Natural killer cell (primary cell): ENCODE measurements around the gene NNMT. TPM values are rescaled to one million over a fixed set of nuclear protein-coding genes. Genes with fewer than 3 reads are reported as not detected.

Experiments
- ATAC-seq, 3 donors: fragments of 150-1000 bp in 2 of 3; fragments of 200-7000 bp in 1 of 3; cut with Tn5 transposase; 1 replicate in 1 of 3; 2 replicates in 2 of 3; pipeline ENCODE4 v1.10.0; 2021; ENCODE audit warnings: mild to moderate bottlenecking in 2 of 3, moderate library complexity in 2 of 3
- DNase-seq, 2 donors: peaks; one replicate each; pipeline versions ENCODE4 v3.0.0 to v3.0.0-alpha.2; 2013 to 2021; ENCODE audit warnings: mixed read lengths in 1 of 2
- H3K27ac ChIP-seq: one replicate; pipeline ENCODE4 v1.5.1; 2013; ENCODE audit warnings: mild to moderate bottlenecking, low read length
- H3K27me3 ChIP-seq: one replicate; pipeline ENCODE4 v1.6.1; 2013; ENCODE audit warnings: low read length; ENCODE audit not compliant: control insufficient read depth, insufficient read depth
- H3K36me3 ChIP-seq: one replicate; pipeline ENCODE4 v1.6.1; 2013; ENCODE audit warnings: low read length; ENCODE audit not compliant: control insufficient read depth, insufficient read depth
- H3K4me1 ChIP-seq: one replicate; pipeline ENCODE4 v1.6.1; 2013; ENCODE audit warnings: low read length; ENCODE audit not compliant: control insufficient read depth, insufficient read depth
- H3K4me3 ChIP-seq: one replicate; pipeline ENCODE4 v1.5.1; 2013; ENCODE audit warnings: low read length
- H3K9me3 ChIP-seq: one replicate; pipeline ENCODE4 v1.6.1; 2013; ENCODE audit warnings: low read length; ENCODE audit not compliant: control insufficient read depth, insufficient read depth
- H3K27ac Mint-ChIP-seq, 2 donors: one replicate each; pipeline ENCODE4 v1.8.0; 2022; ENCODE audit warnings: mild to moderate bottlenecking in 2 of 2, mixed read lengths in 2 of 2, moderate library complexity in 1 of 2
- H3K27me3 Mint-ChIP-seq, 2 donors: one replicate each; pipeline ENCODE4 v1.8.0; 2022; ENCODE audit warnings: low read depth in 2 of 2, mixed read lengths in 2 of 2
- H3K36me3 Mint-ChIP-seq: one replicate; pipeline ENCODE4 v1.8.0; 2022; ENCODE audit warnings: mixed read lengths
- H3K4me1 Mint-ChIP-seq, 2 donors: one replicate each; pipeline ENCODE4 v1.8.0; 2022; ENCODE audit warnings: mixed read lengths in 2 of 2
- H3K4me3 Mint-ChIP-seq: one replicate; pipeline ENCODE4 v1.8.0; 2022; ENCODE audit warnings: mild to moderate bottlenecking, moderate library complexity, mixed read lengths
- H3K9me3 Mint-ChIP-seq, 2 donors: one replicate each; pipeline ENCODE4 v1.8.0; 2022; ENCODE audit warnings: mixed read lengths in 2 of 2
- WGBS: methylation state at CpG from one replicate; pipeline ENCODE4 v1.1.7; 2013; ENCODE audit warnings: missing lambda C conversion rate; ENCODE audit not compliant: insufficient coverage; 5-methylcytosine and 5-hydroxymethylcytosine counted together
- intact Hi-C: fragments of 100-400 bp; cut with micrococcal nuclease; formaldehyde crosslinking; loops from one replicate; pipeline ENCODE4 v1.14.2; 2022
- total RNA-seq, 4 donors: library from RNA; stranded (reverse); fragments of 120-200 nt in 1 of 4; gene quantifications; one replicate each; pipeline versions ENCODE4 v1.2.3 to v1.2.4, GENCODE V29; 2013 to 2022
- TF ChIP-seq, protein P1 (sequence below): fragments of 200-600 bp; IDR thresholded peaks from one replicate; pipeline ENCODE4 v1.8.0; 2022; ENCODE audit warnings: antibody characterized with exemption

The NNMT gene
- 1 to 10 TPM; 1.8 to 2.4 (median 2.0) TPM for total RNA-seq
- 0.25 TPM for total RNA-seq (2013)

DNA sequence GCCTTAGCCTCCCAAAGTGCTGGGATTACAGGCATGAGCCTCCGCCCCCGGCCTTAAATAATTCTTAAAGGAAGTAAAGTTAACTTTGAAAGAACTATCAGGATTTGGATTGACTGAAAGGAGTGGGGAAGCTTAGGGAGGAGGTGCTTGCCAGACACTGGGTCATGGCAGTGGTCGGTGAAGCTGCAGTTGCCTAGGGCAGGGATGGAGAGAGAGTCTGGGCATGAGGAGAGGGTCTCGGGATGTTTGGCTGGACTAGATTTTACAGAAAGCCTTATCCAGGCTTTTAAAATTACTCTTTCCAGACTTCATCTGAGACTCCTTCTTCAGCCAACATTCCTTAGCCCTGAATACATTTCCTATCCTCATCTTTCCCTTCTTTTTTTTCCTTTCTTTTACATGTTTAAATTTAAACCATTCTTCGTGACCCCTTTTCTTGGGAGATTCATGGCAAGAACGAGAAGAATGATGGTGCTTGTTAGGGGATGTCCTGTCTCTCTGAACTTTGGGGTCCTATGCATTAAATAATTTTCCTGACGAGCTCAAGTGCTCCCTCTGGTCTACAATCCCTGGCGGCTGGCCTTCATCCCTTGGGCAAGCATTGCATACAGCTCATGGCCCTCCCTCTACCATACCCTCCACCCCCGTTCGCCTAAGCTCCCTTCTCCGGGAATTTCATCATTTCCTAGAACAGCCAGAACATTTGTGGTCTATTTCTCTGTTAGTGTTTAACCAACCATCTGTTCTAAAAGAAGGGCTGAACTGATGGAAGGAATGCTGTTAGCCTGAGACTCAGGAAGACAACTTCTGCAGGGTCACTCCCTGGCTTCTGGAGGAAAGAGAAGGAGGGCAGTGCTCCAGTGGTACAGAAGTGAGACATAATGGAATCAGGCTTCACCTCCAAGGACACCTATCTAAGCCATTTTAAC, at the start of gene NNMT:
NNMT (plus strand) TSS at position 724 of the 929 bp plus-strand sequence; CDS start at position 882, 158 bp downstream.
- Mint-ChIP-seq H3K9me3 (no peaks in the 10 kb centered on the region), H3K27ac (no peak within 1 kb of the TSS), H3K36me3 (no peaks in the 10 kb centered on the region), H3K4me1 (no peaks in the 10 kb centered on the region), H3K27me3 (peaks cover 6 to 15% of the 10 kb centered on the region in 2 donors), H3K4me3 (no peak within 1 kb of the TSS)
- Histone ChIP-seq H3K27ac (no peak within 1 kb of the TSS), H3K4me3 (no peak within 1 kb of the TSS), H3K9me3 (no peaks in the 10 kb centered on the region), H3K4me1 (no peaks in the 10 kb centered on the region), H3K36me3 (no peaks in the 10 kb centered on the region), H3K27me3 (peaks cover 2% of the 10 kb centered on the region)
- intact Hi-C loops: no loop called here
- TF ChIP-seq, protein P1, sequence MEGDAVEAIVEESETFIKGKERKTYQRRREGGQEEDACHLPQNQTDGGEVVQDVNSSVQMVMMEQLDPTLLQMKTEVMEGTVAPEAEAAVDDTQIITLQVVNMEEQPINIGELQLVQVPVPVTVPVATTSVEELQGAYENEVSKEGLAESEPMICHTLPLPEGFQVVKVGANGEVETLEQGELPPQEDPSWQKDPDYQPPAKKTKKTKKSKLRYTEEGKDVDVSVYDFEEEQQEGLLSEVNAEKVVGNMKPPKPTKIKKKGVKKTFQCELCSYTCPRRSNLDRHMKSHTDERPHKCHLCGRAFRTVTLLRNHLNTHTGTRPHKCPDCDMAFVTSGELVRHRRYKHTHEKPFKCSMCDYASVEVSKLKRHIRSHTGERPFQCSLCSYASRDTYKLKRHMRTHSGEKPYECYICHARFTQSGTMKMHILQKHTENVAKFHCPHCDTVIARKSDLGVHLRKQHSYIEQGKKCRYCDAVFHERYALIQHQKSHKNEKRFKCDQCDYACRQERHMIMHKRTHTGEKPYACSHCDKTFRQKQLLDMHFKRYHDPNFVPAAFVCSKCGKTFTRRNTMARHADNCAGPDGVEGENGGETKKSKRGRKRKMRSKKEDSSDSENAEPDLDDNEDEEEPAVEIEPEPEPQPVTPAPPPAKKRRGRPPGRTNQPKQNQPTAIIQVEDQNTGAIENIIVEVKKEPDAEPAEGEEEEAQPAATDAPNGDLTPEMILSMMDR: no peak
- DNase-seq (no peak), ATAC-seq (no peak)
- WGBS: 83% methylated on average over 11 of the region's 11 CpGs

DNA sequence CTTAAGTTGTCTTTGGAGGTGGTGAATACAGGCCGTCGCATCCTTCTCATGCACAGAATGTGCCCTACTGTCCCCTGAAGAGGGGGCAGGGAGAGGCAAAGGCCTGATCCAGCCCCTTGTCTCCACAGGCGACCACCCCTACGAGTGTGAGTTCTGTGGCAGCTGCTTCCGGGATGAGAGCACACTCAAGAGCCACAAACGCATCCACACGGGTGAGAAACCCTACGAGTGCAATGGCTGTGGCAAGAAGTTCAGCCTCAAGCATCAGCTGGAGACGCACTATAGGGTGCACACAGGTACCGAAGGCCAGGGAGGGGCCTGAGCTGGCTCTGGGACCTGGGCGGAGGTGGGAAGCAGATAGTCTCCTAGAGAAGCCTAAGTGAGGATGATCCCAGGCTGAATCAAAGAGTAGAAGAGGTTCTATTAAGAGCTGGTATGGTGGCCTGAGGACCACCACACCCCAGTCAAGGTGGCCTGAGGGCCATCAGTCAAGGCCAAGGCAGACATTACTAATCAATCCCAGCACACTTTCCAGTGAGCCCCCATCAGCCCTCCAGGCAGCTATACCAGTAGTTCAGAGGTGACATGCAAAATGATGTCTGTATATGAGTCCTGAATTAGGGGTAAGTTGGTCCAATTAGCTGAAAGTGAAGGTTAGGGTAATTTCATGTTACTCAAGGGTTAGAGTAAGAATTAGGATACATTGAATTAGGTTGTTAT, 49.0 kb upstream of the NNMT start:
- Histone ChIP-seq H3K27me3 (no peaks in the 10 kb centered on the region), H3K9me3 (no peaks in the 10 kb centered on the region), H3K4me3 (no peak overlapping the region), H3K27ac (no peak overlapping the region), H3K36me3 (peaks cover 41% of the 10 kb centered on the region), H3K4me1 (peaks cover 14% of the 10 kb centered on the region)
- H3K27me3 Mint-ChIP-seq: no peaks in the 10 kb centered on the region
- 72% methylated on average over 11 of the region's 11 CpGs for WGBS
- TF ChIP-seq, protein P1: no peak
- DNase-seq (no peak), ATAC-seq (peak; percentile 35 to 69 (median 58))
- peaks cover 34 to 56% of the 10 kb centered on the region in 2 donors for H3K4me1 Mint-ChIP-seq
- no peak overlapping the region for H3K4me3 Mint-ChIP-seq
- H3K27ac Mint-ChIP-seq: peak overlapping the region; percentile 79 to 86
- H3K9me3 Mint-ChIP-seq: no peaks in the 10 kb centered on the region
- intact Hi-C loops: no loop called here
- peaks cover 7% of the 10 kb centered on the region for H3K36me3 Mint-ChIP-seq

DNA sequence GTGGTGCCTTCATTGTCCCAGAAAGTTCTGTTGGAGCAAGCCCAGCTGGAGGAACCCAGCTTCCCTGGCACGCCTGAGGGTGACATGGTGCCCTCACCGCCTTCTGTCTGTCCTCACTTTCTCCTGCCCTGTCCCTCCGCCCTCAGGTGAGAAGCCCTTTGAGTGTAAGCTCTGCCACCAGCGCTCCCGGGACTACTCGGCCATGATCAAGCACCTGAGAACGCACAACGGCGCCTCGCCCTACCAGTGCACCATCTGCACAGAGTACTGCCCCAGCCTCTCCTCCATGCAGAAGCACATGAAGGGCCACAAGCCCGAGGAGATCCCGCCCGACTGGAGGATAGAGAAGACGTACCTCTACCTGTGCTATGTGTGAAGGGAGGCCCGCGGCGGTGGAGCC, 46.0 kb upstream of the NNMT start:
- Mint-ChIP-seq H3K27me3 (no peaks in the 10 kb centered on the region), H3K27ac (peak overlapping the region; percentile 29 to 62), H3K4me1 (peaks cover 39 to 46% of the 10 kb centered on the region in 2 donors), H3K36me3 (peaks cover 7% of the 10 kb centered on the region), H3K4me3 (no peak overlapping the region), H3K9me3 (no peaks in the 10 kb centered on the region)
- 92% methylated on average over 17 of the region's 17 CpGs for WGBS
- no peaks in the 10 kb centered on the region for H3K27me3 ChIP-seq
- TF ChIP-seq, protein P1: no peak
- DNase-seq (no peak), ATAC-seq (no peak)
- no peak overlapping the region for H3K27ac ChIP-seq
- no peaks in the 10 kb centered on the region for H3K9me3 ChIP-seq
- intact Hi-C loops: no loop called here
- H3K36me3 ChIP-seq: peaks cover 37% of the 10 kb centered on the region
- no peak overlapping the region for H3K4me3 ChIP-seq
- H3K4me1 ChIP-seq: peaks cover 14% of the 10 kb centered on the region
